GM21723 (cell line): ENCODE measurements around the gene PTPRN2.
"Not testable (repeated sequence)": the region's sequence is repeated elsewhere in the genome, so short reads cannot be mapped to it uniquely, and the experiment has no call there.

ENCODE experiments used
- ATAC-seq: cut with Tn5 transposase; IDR thresholded peaks from one replicate; pipeline ENCODE4 v1.9.1; 2021; ENCODE audit warnings: mild to moderate bottlenecking, moderate library complexity; ENCODE audit not compliant: unreplicated experiment

Gene PTPRN2

GRCh38 chr7:157499835-157500153 lies 1087.8 kb downstream of the PTPRN2 start:
- ATAC-seq = no peak

DNA sequence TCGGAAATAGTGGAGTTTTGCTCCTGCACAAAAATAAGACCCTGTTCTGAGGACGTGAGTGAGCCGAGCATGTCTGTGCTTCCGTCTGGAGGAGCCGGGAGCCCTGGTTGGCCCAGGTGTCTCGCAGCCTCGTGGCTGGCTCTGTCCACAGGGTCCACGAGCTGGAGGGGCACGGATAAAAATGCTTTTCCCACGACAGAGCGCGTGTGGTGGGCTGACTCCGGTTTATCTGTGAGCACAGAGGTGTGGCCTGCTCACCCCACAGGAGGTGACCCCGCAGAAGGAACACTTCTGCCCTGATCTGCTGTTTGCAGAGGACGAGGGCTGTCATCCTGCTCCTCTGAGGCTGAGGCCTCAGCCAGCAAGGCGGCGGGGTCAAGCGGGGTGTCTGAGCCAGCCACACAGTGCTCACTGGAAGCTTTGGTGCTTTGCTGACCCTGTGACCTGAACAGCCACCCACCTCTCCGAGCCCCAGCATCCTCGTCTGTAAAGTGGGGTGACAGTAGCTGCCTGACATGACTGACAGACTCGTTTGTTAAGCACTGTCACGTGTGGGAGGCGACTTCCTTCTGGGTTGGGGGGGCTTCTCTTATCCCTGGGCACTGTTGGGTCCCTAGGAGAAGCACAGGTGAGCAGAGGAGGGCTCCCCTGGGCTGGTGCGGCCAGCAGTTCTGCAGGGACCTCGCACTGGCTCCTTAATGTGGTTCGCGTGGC lies 1088.3 kb downstream of the PTPRN2 start:
- ATAC-seq = no peak

- ATAC-seq = no peak
Measured at GRCh38 chr7:157498657-157499056, 1089.0 kb downstream of the PTPRN2 start.

- ATAC-seq = no peak
Measured at GRCh38 chr7:157497744-157498651, 1089.6 kb downstream of the PTPRN2 start.

DNA sequence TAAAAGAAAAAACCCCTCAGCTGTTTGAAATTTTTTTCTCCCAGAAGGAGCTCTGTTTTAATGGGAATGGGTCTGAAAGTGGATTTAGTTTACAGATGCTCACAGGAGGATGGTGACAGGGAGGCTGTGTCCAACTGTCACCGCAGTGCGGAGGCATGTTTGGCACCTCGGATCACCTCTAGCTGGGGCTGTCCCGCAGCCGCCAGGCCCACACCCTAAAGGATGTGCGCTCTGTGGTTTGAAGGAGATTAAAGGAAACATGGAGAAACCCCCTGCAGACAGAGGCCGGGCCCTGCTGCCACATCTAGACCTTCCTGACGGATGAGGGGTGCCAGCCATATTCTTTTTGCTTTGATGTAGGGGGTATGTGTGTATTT lies 1090.3 kb downstream of the PTPRN2 start:
- ATAC-seq = no peak

DNA sequence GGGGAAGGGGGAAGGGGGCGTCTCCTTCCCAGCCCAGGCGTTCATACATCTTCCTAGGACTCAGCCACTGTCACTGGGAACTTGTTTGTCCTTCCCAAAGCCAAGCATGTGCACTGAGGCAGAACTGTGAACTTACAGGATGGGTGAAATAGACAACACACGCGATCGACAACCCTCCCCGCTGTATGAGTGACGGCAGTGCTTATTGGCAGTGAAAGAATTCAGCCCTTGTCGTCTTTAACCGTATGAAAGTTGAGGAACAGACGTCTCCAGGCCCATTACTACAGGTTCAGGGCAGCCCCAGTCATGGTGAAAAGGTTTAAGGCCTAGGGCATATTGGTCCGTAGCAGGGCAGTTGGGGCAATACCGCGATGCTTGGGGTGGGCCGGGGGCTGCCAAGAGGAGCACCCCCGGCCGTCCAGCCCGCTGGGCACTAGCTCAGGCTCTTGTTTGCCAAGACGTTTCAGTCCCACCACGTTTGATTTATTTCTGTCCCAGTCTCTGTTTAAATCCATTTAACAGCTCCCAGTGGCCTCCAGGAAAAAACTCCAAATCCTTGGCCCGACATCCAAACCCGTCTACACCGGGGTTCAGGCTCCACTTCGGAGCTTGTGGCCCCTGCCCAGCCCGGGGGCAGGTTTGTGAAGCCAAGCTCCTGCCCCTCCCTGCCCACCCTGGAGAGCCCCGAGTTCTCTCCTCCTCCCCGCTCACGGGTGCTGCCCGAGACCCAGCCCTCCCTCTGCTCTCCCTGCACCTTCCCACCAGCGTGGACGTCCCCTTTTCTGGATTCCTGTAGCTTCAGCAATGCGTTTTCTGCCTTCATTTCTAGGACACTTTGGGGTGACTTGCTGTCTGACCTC lies 1091.0 kb downstream of the PTPRN2 start:
- ATAC-seq = no peak

- no peak for ATAC-seq
Measured at GRCh38 chr7:157495594-157495993, 1092.0 kb downstream of the PTPRN2 start.

DNA sequence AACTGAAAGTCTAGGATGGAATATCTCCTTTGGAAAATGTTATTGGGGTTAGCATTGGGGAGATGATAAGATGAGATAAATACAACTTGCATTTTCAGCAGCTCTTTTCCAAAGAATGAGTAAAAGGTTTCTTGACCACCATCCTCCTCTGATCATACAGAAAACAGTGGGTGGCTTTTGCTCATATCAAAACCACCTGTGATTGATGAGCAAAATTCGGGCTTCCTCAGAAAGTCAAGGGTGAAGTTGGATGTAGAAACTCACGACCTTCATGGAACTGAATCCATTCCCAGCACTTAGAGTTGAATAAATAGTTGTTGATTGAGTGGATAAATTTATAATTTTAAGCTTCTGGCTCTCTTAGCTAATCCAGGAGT lies 1092.5 kb downstream of the PTPRN2 start:
- no peak for ATAC-seq

GRCh38 chr7:157494506-157495176 lies 1093.0 kb downstream of the PTPRN2 start:
- no peak for ATAC-seq

- no peak for ATAC-seq
Measured at GRCh38 chr7:157493776-157494175, 1093.8 kb downstream of the PTPRN2 start.

GRCh38 chr7:157493017-157493416 lies 1094.6 kb downstream of the PTPRN2 start:
- no peak for ATAC-seq

DNA sequence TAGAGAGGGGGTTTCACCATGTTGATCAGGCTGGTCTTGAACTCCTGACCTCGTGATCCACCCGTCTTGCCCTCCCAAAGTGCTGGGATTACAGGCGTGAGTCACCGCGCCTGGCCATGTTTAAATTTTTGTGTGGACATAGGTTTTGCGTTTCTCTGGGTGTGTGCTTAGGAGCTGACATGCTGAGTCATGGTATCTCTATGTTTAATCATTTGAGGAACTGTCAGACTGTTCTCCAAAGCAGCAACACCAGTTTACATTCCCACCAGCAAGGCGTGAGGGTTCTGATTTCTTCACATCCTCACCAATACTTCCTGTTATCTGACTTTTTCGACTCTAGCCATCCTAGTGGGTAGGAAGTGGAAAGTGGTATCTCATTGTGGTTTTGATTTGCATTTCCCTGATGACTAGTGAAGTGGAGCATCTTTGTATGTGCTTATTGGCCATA lies 1097.1 kb downstream of the PTPRN2 start:
- no peak for ATAC-seq

DNA sequence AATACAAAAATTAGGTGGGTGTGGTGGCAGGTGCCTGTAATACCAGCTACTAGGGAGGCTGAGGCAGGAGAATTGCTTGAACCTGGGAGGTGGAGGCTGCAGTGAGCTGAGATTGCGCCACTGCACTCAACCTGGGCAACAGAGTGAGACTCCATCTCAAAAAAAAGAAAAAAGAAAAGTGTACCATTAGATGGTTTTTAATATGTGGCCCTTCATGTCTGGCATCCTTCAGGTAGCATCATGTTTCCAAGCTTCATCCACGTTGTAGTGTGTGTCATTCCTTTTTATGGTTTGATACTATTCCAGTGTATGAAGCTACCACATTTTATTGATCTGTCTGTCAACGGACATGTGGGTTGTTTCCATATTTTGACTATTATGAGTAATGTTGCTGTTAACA lies 1097.8 kb downstream of the PTPRN2 start:
- ATAC-seq = not testable (repeated sequence)
